GM18858 (cell line): ENCODE data around the gene TXLNA.

Experiments
- ATAC-seq: cut with Tn5 transposase; IDR thresholded peaks from one replicate; pipeline ENCODE4 v1.9.1; 2021; ENCODE audit not compliant: unreplicated experiment

The TXLNA gene

GRCh38 chr1:32208469-32208868, 29.0 kb downstream of the TXLNA start:
- ATAC-seq, result no peak

GRCh38 chr1:32208891-32209328, 29.4 kb downstream of the TXLNA start, which contains the start of gene DCDC2B:
Gene DCDC2B (plus strand): TSS chr1:32209089. CDS start chr1:32209094, 5 bp downstream.
- no peak for ATAC-seq

- no peak for ATAC-seq
Observed at GRCh38 chr1:32215629-32216480, 36.4 kb downstream of the TXLNA start.

- ATAC-seq, result no peak
Observed at GRCh38 chr1:32216566-32216965, 37.1 kb downstream of the TXLNA start.

- no peak for ATAC-seq
Observed at GRCh38 chr1:32219022-32219421, 39.5 kb downstream of the TXLNA start.

- no peak for ATAC-seq
Observed at GRCh38 chr1:32220746-32221580, 41.5 kb downstream of the TXLNA start.

GRCh38 chr1:32221581-32221979, 42.1 kb downstream of the TXLNA start:
- ATAC-seq, result no peak

- no peak for ATAC-seq
Observed at GRCh38 chr1:32221980-32222755, 42.7 kb downstream of the TXLNA start, which contains the start of the genes EIF3I and TMEM234. Gene EIF3I (plus strand): TSS chr1:32222407. CDS start chr1:32222442, 35 bp downstream. Gene TMEM234 (minus strand): TSS chr1:32222353. CDS start chr1:32222322, 31 bp downstream.

- no peak for ATAC-seq
Observed at GRCh38 chr1:32223683-32224082, 44.2 kb downstream of the TXLNA start.

GRCh38 chr1:32224285-32224684, 44.8 kb downstream of the TXLNA start:
- ATAC-seq, result no peak

GRCh38 chr1:32228771-32229170, 49.3 kb downstream of the TXLNA start:
- no peak for ATAC-seq

GRCh38 chr1:32231843-32232432, 52.5 kb downstream of the TXLNA start:
- ATAC-seq, result no peak

- no peak for ATAC-seq
Observed at GRCh38 chr1:32232558-32233304, 53.3 kb downstream of the TXLNA start.

GRCh38 chr1:32234792-32235191, 55.3 kb downstream of the TXLNA start:
- no peak for ATAC-seq

- ATAC-seq, result no peak
Observed at GRCh38 chr1:32239337-32239736, 59.9 kb downstream of the TXLNA start.

GRCh38 chr1:32239790-32240139, 60.3 kb downstream of the TXLNA start:
- no peak for ATAC-seq

GRCh38 chr1:32240140-32240951, 60.9 kb downstream of the TXLNA start:
- ATAC-seq, result no peak

- no peak for ATAC-seq
Observed at GRCh38 chr1:32241001-32241763, 61.7 kb downstream of the TXLNA start.
